Choroid plexus epithelial cell (primary cell): ENCODE data around the gene ZNF778.

Experiments
- DNase-seq: peaks from one replicate; pipeline ENCODE4 v3.0.0-alpha.2; 2010; ENCODE audit warnings: low read depth
- H3K4me3 ChIP-seq: 2 replicates; pipeline ENCODE4 v1.5.1; 2011; ENCODE audit warnings: low read depth, mild to moderate bottlenecking, control low read depth, low read length, moderate library complexity
- TF ChIP-seq, protein P1 (sequence below): conservative IDR thresholded peaks from 2 replicates; pipeline ENCODE4 v1.5.1; 2011; ENCODE audit warnings: low read depth, mild to moderate bottlenecking, control low read depth, inconsistent platforms, low read length, moderate library complexity

Gene ZNF778

GRCh38 chr16:89202422-89203215 is 14.9 kb upstream of the ZNF778 start:
- H3K4me3 ChIP-seq, result no peak overlapping the region
- DNase-seq, result no peak
- TF ChIP-seq, protein P1, sequence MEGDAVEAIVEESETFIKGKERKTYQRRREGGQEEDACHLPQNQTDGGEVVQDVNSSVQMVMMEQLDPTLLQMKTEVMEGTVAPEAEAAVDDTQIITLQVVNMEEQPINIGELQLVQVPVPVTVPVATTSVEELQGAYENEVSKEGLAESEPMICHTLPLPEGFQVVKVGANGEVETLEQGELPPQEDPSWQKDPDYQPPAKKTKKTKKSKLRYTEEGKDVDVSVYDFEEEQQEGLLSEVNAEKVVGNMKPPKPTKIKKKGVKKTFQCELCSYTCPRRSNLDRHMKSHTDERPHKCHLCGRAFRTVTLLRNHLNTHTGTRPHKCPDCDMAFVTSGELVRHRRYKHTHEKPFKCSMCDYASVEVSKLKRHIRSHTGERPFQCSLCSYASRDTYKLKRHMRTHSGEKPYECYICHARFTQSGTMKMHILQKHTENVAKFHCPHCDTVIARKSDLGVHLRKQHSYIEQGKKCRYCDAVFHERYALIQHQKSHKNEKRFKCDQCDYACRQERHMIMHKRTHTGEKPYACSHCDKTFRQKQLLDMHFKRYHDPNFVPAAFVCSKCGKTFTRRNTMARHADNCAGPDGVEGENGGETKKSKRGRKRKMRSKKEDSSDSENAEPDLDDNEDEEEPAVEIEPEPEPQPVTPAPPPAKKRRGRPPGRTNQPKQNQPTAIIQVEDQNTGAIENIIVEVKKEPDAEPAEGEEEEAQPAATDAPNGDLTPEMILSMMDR, result no peak

GRCh38 chr16:89207993-89208392 is 9.5 kb upstream of the ZNF778 start:
- H3K4me3 ChIP-seq, result no peak overlapping the region
- TF ChIP-seq, protein P1, result no peak

DNA sequence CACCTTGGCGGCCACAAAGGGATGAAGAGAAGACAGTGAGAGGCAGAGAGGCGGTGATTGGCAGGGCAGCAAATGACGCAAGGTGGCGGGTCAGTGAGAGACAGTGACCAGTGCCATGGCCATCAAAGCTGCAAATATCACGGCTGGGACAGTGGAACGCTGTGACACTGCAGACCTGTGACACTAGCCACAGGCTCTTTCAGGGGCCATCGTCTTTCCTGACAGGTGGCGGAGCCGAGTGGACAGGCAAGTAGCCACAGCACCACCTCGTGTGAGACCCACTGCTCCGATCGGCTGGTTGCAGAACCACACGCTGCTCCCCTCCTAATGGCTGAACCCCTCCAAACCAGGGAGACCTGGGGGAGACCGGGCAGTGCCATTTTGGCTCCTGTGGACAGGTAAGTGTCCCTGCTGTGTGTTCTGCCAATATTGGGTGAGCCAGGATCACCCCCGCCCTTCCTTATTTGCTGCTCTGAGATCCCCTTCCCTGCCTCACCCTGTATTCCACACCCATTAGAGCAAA is 7.9 kb upstream of the ZNF778 start:
- TF ChIP-seq, protein P1, result no peak
- DNase-seq, result no peak
- no peak overlapping the region for H3K4me3 ChIP-seq

More at GRCh38 chr16:89207993-89208392, 9.5 kb upstream of the ZNF778 start:
- DNase-seq, result no peak

DNA sequence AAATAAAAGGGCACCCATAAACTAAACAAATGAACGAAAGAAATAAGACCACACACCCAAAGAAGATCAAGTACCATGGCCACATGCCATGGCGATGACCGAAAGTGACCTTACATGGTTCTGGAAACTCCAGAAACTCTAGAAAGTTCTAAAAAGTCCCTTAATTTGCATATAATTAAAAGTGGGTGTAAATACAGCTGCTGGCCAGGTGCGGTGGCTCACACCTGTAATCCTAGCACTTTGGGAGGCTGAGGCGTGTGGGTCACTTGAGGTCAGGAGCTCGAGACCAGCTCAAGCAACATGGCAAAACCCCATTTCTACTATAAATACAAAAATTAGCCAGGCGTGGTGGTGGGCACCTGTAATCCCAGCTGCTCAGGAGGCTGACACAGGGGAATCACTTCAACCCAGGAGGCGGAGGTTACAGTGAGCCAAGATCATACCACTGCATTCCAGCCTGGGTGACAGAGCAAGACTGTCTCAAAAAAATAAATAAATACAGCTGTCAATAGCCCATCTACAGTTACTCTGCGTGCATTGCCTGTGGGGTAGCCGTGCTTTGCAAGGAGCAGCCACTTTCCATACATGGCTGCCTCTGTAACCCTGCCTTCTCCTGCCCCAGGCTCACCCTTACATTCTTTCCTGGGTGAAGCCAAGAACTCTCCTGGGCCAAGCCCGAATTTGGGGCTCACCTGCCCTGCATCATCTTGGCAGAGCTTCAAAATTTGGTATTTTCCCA is 7.2 kb upstream of the ZNF778 start:
- no peak overlapping the region for H3K4me3 ChIP-seq
- DNase-seq, result no peak
- TF ChIP-seq, protein P1, result no peak

DNA sequence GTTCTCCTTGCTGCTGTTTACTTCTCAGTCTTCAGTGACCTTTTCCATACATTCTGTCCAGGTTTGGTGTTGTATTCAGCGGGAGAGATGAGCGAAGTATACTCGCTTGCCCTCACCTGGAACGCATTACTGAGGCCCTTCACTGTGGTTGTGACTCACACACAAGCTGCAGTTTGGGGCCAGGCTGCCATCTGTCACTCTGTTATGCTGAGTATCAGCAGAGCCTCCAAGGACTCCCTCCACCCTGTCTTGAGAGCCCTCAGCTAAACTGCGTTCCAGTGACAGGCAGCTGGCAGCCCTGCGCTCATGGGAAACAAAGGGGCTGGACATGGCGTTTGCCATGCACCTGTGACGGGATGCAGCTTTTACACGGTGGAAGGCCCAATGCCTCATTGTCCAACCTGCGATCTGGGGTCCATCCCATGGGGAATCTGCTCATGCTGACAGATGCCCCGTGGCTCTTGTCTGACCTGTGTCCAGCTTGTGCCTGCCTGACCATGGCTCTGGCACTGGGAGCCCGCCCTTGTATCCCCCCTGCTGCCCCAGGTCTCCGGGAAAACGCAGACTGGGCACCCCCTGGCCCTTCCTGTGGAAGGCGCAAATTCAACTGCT is 6.5 kb upstream of the ZNF778 start:
- no peak for DNase-seq
- no peak overlapping the region for H3K4me3 ChIP-seq
- TF ChIP-seq, protein P1, result no peak

DNA sequence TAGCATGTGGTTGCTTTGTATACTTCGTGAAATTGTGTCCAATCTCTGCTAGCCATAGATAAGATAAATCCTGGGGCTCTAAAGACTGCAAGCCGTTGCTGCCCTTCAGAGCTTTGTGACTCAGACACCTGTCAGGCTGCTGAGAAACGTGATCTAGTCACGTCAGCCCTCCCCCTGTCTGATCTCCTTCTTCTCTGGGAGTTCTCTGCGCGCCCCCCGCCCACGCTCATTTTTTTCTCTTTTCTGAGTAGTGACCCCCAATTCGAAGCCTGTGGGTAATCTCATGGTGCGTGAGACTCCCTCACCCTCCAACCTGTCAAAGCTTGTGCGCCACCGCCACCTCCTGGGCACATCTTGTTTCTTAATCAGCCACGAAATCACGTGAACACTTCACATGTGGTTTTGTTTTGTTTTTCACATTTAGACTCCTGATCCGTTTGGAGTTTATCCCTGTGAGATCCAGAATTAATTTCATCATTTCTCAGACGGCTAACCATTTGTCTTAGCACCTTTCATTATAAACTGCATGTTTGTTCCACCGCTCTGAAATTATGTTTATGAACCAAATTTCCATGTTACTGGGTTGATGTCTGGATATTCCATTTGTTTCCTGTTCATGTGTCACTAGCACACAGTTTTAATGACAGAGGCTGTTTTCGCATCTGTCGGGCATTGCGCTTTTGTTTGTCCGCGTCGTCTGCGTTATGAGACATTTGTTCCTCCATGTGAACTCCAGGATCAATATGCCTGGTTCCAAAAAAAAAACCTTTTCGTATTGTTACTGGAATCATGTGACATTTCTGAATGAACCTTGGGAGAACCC is 977 bp upstream of the ZNF778 start:
- DNase-seq, result peak; percentile 85
- H3K4me3 ChIP-seq, result peak overlapping the region; percentile 97
- TF ChIP-seq, protein P1, result peak; percentile 79
